AG08396 (cell line): ENCODE results near the gene ADAM33.

Experiments used
- DNase-seq: peaks from one replicate; pipeline ENCODE4 v3.0.0; 2012; ENCODE audit warnings: low spot score, mixed read lengths

ADAM33 gene

GRCh38 chr20:3710011-3710466, 28.2 kb upstream of the ADAM33 start:
- DNase-seq, result no peak

- DNase-seq, result no peak
Observed at GRCh38 chr20:3707508-3707899, 25.7 kb upstream of the ADAM33 start.

- DNase-seq, result peak; percentile 60
Observed at GRCh38 chr20:3706774-3707507, 25.1 kb upstream of the ADAM33 start.

- no peak for DNase-seq
Observed at GRCh38 chr20:3705970-3706739, 24.3 kb upstream of the ADAM33 start.

- no peak for DNase-seq
Observed at GRCh38 chr20:3705491-3705969, 23.7 kb upstream of the ADAM33 start.

GRCh38 chr20:3704087-3704486, 22.3 kb upstream of the ADAM33 start:
- no peak for DNase-seq

GRCh38 chr20:3702611-3703391, 21.0 kb upstream of the ADAM33 start:
- DNase-seq, result no peak

- no peak for DNase-seq
Observed at GRCh38 chr20:3701061-3701998, 19.5 kb upstream of the ADAM33 start.

- no peak for DNase-seq
Observed at GRCh38 chr20:3699037-3699436, 17.2 kb upstream of the ADAM33 start.

GRCh38 chr20:3698591-3699001, 16.8 kb upstream of the ADAM33 start:
- no peak for DNase-seq

GRCh38 chr20:3697588-3698305, 15.9 kb upstream of the ADAM33 start:
- no peak for DNase-seq

GRCh38 chr20:3696745-3697587, 15.2 kb upstream of the ADAM33 start:
- no peak for DNase-seq

GRCh38 chr20:3696200-3696599, 14.4 kb upstream of the ADAM33 start:
- no peak for DNase-seq

- DNase-seq, result no peak
Observed at GRCh38 chr20:3694864-3695263, 13.1 kb upstream of the ADAM33 start.

GRCh38 chr20:3693376-3693775, 11.6 kb upstream of the ADAM33 start:
- DNase-seq, result no peak

GRCh38 chr20:3692706-3693294, 11.0 kb upstream of the ADAM33 start:
- no peak for DNase-seq

- no peak for DNase-seq
Observed at GRCh38 chr20:3691897-3692296, 10.1 kb upstream of the ADAM33 start.

- no peak for DNase-seq
Observed at GRCh38 chr20:3691306-3691705, 9.5 kb upstream of the ADAM33 start.

- no peak for DNase-seq
Observed at GRCh38 chr20:3690413-3690812, 8.6 kb upstream of the ADAM33 start.
